ENCODE results near the gene CCNE1.
A peak's percentile ranks its signal among the peaks of the same experiment; 100 is the strongest.

Gene CCNE1

GRCh38 chr19:29811125-29812079, at the start of gene CCNE1:
TSS of gene CCNE1 (plus strand) at chr19:29811991. CDS start at chr19:29812556, 565 bp downstream.
- Histone ChIP-seq H3K27ac (peak within 1 kb of the TSS in 19 of 21 experiments; percentile 18 to 76 (median 61)), H3K4me3 (peak within 1 kb of the TSS; percentile 41 to 67 (median 56))

GRCh38 chr19:29763196-29763595, 48.6 kb upstream of the CCNE1 start:
- no peak overlapping the region for H3K27ac ChIP-seq

GRCh38 chr19:29764361-29764760, 47.4 kb upstream of the CCNE1 start:
- Histone ChIP-seq H3K27ac (no peak overlapping the region), H3K4me3 (no peak overlapping the region)

More at GRCh38 chr19:29763196-29763595, 48.6 kb upstream of the CCNE1 start:
- no peak overlapping the region for H3K4me3 ChIP-seq

- H3K27ac ChIP-seq, result no peak overlapping the region
- no peak overlapping the region for H3K4me3 ChIP-seq
Observed at GRCh38 chr19:29766100-29766499, 45.7 kb upstream of the CCNE1 start.

- no peak overlapping the region for H3K27ac ChIP-seq
- no peak overlapping the region for H3K4me3 ChIP-seq
Observed at GRCh38 chr19:29767039-29767735, 44.6 kb upstream of the CCNE1 start.

GRCh38 chr19:29768166-29768565, 43.6 kb upstream of the CCNE1 start:
- no peak overlapping the region for H3K27ac ChIP-seq
- no peak overlapping the region for H3K4me3 ChIP-seq

- Histone ChIP-seq H3K27ac (no peak overlapping the region), H3K4me3 (no peak overlapping the region)
Observed at GRCh38 chr19:29769997-29770396, 41.8 kb upstream of the CCNE1 start.

- Histone ChIP-seq H3K4me3 (no peak overlapping the region), H3K27ac (no peak overlapping the region)
Observed at GRCh38 chr19:29770648-29771047, 41.1 kb upstream of the CCNE1 start.

- Histone ChIP-seq H3K4me3 (no peak overlapping the region), H3K27ac (no peak overlapping the region)
Observed at GRCh38 chr19:29771708-29772414, 39.9 kb upstream of the CCNE1 start.

- no peak overlapping the region for H3K27ac ChIP-seq
- no peak overlapping the region for H3K4me3 ChIP-seq
Observed at GRCh38 chr19:29772696-29773095, 39.1 kb upstream of the CCNE1 start.

GRCh38 chr19:29773141-29773540, 38.6 kb upstream of the CCNE1 start:
- Histone ChIP-seq H3K27ac (no peak overlapping the region), H3K4me3 (no peak overlapping the region)

- Histone ChIP-seq H3K4me3 (no peak overlapping the region), H3K27ac (no peak overlapping the region)
Observed at GRCh38 chr19:29774126-29774525, 37.7 kb upstream of the CCNE1 start.

GRCh38 chr19:29777781-29778309, 33.9 kb upstream of the CCNE1 start:
- H3K4me3 ChIP-seq, result no peak overlapping the region
- H3K27ac ChIP-seq, result no peak overlapping the region

- no peak overlapping the region for H3K27ac ChIP-seq
- H3K4me3 ChIP-seq, result no peak overlapping the region
Observed at GRCh38 chr19:29779921-29780320, 31.9 kb upstream of the CCNE1 start.

GRCh38 chr19:29781386-29782259, 30.2 kb upstream of the CCNE1 start:
- no peak overlapping the region for H3K27ac ChIP-seq

GRCh38 chr19:29782260-29782580, 29.6 kb upstream of the CCNE1 start:
- Histone ChIP-seq H3K4me3 (no peak overlapping the region), H3K27ac (no peak overlapping the region)

More at GRCh38 chr19:29781386-29782259, 30.2 kb upstream of the CCNE1 start:
- no peak overlapping the region for H3K4me3 ChIP-seq

- no peak overlapping the region for H3K27ac ChIP-seq
- H3K4me3 ChIP-seq, result no peak overlapping the region
Observed at GRCh38 chr19:29783627-29784190, 28.1 kb upstream of the CCNE1 start.

- no peak overlapping the region for H3K27ac ChIP-seq
- no peak overlapping the region for H3K4me3 ChIP-seq
Observed at GRCh38 chr19:29784598-29785223, 27.1 kb upstream of the CCNE1 start.

Measured in skin epidermis (tissue), 12 donors.